MCF 10A (cell line): ENCODE results near the gene KRT72. TPM values are rescaled to one million over a fixed set of nuclear protein-coding genes. Genes with fewer than 3 reads are reported as not detected.

Experiments
- BruUV-seq: library from RNA; stranded (reverse); fragments of 400-500 nt; replicated peaks from 2 replicates; lab custom pipeline; 2021; lab: Mats Ljungman, UMichigan
- CTCF ChIA-PET: fragments of 300-600 bp; sonication (Branson Sonifier 250); formaldehyde crosslinking; extraction: SDS; loops from one replicate; lab custom pipeline; 2021; ENCODE audit warnings: antibody characterized with exemption, inconsistent platforms; lab: Yijun Ruan, JAX
- POLR2A ChIA-PET: fragments of 300-600, 350-650 bp; sonication (Branson Sonifier 250); formaldehyde crosslinking; extraction: SDS; loops from one replicate; lab custom pipeline; 2020; ENCODE audit warnings: antibody characterized with exemption, inconsistent platforms; lab: Yijun Ruan, JAX
- DNase-seq: peaks from one replicate; pipeline ENCODE4 v3.0.0-alpha.2; 2018; ENCODE audit not compliant: unreplicated experiment
- H3K27ac Mint-ChIP-seq: one replicate; pipeline ENCODE4 v1.8.0; 2022; ENCODE audit warnings: mild to moderate bottlenecking, low read depth, mixed read lengths; ENCODE audit not compliant: unreplicated experiment
- H3K27me3 Mint-ChIP-seq: one replicate; pipeline ENCODE4 v1.8.0; 2022; ENCODE audit warnings: mixed read lengths; ENCODE audit not compliant: insufficient read depth, unreplicated experiment
- H3K36me3 Mint-ChIP-seq: one replicate; pipeline ENCODE4 v1.8.0; 2022; ENCODE audit warnings: mild to moderate bottlenecking, moderate library complexity, mixed read lengths; ENCODE audit not compliant: insufficient read depth, unreplicated experiment
- H3K4me1 Mint-ChIP-seq: one replicate; pipeline ENCODE4 v1.8.0; 2022; ENCODE audit warnings: mixed read lengths; ENCODE audit not compliant: insufficient read depth, unreplicated experiment
- H3K4me3 Mint-ChIP-seq: one replicate; pipeline ENCODE4 v1.8.0; 2022; ENCODE audit warnings: mild to moderate bottlenecking, moderate library complexity, mixed read lengths; ENCODE audit not compliant: unreplicated experiment
- H3K9me3 Mint-ChIP-seq: one replicate; pipeline ENCODE4 v1.8.0; 2022; ENCODE audit warnings: mixed read lengths; ENCODE audit not compliant: unreplicated experiment
- intact Hi-C: fragments of 100-400 bp; cut with micrococcal nuclease; formaldehyde crosslinking; loops from 2 replicates; pipeline ENCODE4 v1.14.1; 2022
- total RNA-seq: library from RNA; stranded (reverse); gene quantifications from 2 replicates; pipeline ENCODE4 v1.2.3, GENCODE V29; 2022
- TF ChIP-seq, protein P1 (sequence below): fragments of 200-600 bp; IDR thresholded peaks from one replicate; pipeline ENCODE4 v1.8.0; 2022; ENCODE audit warnings: antibody characterized with exemption, mild to moderate bottlenecking; ENCODE audit not compliant: unreplicated experiment

KRT72 gene
- total RNA-seq, 1 experiment from 2014 or later = not detected

GRCh38 chr12:52542785-52543318 lies 58.4 kb downstream of the KRT72 start:
- no TSS peak for BruUV-seq
- Mint-ChIP-seq H3K36me3 (no peaks in the 10 kb centered on the region), H3K9me3 (no peaks in the 10 kb centered on the region), H3K4me3 (no peak overlapping the region), H3K27me3 (no peaks in the 10 kb centered on the region), H3K27ac (no peak overlapping the region), H3K4me1 (peaks cover 14% of the 10 kb centered on the region)
- no peak for DNase-seq
- CTCF ChIA-PET = interaction anchor here (0.6 kb wide), 1 partner anchor 76 kb away, joined by 3 read pairs; no protein-coding TSS in a partner anchor
- TF ChIP-seq, protein P1, sequence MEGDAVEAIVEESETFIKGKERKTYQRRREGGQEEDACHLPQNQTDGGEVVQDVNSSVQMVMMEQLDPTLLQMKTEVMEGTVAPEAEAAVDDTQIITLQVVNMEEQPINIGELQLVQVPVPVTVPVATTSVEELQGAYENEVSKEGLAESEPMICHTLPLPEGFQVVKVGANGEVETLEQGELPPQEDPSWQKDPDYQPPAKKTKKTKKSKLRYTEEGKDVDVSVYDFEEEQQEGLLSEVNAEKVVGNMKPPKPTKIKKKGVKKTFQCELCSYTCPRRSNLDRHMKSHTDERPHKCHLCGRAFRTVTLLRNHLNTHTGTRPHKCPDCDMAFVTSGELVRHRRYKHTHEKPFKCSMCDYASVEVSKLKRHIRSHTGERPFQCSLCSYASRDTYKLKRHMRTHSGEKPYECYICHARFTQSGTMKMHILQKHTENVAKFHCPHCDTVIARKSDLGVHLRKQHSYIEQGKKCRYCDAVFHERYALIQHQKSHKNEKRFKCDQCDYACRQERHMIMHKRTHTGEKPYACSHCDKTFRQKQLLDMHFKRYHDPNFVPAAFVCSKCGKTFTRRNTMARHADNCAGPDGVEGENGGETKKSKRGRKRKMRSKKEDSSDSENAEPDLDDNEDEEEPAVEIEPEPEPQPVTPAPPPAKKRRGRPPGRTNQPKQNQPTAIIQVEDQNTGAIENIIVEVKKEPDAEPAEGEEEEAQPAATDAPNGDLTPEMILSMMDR = no peak
- intact Hi-C loops = no loop called here
- POLR2A ChIA-PET = no interaction called here

GRCh38 chr12:52542157-52542556 lies 59.1 kb downstream of the KRT72 start:
- TF ChIP-seq, protein P1 = no peak
- POLR2A ChIA-PET = no interaction called here
- no peak for DNase-seq
- no TSS peak for BruUV-seq
- Mint-ChIP-seq H3K27me3 (no peaks in the 10 kb centered on the region), H3K36me3 (no peaks in the 10 kb centered on the region), H3K4me3 (no peak overlapping the region), H3K27ac (no peak overlapping the region), H3K4me1 (peaks cover 15% of the 10 kb centered on the region), H3K9me3 (no peaks in the 10 kb centered on the region)
- intact Hi-C loops = no loop called here
- CTCF ChIA-PET = no interaction called here

DNA sequence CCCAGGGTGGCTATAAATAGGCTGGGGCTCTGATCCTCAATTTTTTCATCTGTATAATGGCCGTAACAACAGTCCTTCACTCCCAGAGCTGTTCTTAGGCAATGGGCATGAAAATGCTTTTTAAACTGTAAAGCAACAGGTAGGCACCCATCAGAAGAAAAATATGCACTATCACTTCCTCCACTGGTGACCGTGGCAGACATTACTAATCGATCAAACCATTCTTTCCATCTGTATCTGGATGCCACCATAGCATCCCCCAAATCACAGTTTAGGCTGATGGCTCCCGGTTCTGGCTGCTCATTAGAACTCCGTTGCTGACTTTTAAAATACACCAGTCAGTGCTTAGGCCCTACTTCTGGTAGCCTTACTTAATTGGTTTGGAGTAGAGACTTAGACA lies 59.6 kb downstream of the KRT72 start:
- Mint-ChIP-seq H3K36me3 (no peaks in the 10 kb centered on the region), H3K27ac (no peak overlapping the region), H3K4me1 (peaks cover 19% of the 10 kb centered on the region), H3K27me3 (no peaks in the 10 kb centered on the region), H3K4me3 (no peak overlapping the region), H3K9me3 (no peaks in the 10 kb centered on the region)
- DNase-seq = no peak
- TF ChIP-seq, protein P1 = no peak
- ChIA-PET CTCF (interaction anchor here (0.6 kb wide), 2 partner anchors 16 to 495 kb away, joined by 3 read pairs; no protein-coding TSS in a partner anchor), POLR2A (no interaction called here)
- intact Hi-C loops = no loop called here
- no TSS peak for BruUV-seq

DNA sequence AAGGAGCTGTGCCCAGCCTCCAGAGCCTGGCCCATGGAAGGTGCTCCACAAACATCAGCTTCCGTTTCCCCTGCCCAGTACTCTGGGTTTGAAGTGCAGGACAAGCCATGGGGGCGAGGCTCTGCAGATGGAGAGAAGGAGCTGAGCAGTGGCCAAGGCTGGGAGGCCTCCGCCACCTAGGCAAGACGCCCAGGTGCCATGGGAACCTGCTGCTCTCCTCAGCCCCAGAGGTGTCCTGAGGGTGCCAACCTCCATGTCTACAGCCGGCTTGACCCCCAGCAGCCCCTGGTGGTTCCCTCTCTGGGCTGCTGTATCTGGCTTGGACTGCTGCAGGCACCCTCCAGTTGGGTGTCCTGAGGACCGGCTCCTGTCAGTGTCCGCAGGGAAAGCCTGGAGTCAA lies 60.7 kb downstream of the KRT72 start:
- H3K4me3 Mint-ChIP-seq = no peak overlapping the region
- BruUV-seq = no TSS peak
- H3K27ac Mint-ChIP-seq = no peak overlapping the region
- H3K27me3 Mint-ChIP-seq = no peaks in the 10 kb centered on the region
- H3K36me3 Mint-ChIP-seq = no peaks in the 10 kb centered on the region
- no peak for DNase-seq
- H3K9me3 Mint-ChIP-seq = no peaks in the 10 kb centered on the region
- TF ChIP-seq, protein P1 = no peak
- intact Hi-C loops = no loop called here
- ChIA-PET POLR2A (interaction anchor here (0.7 kb wide), 1 partner anchor 57 kb away, joined by 3 read pairs; no protein-coding TSS in a partner anchor), CTCF (no interaction called here)
- peaks cover 19% of the 10 kb centered on the region for H3K4me1 Mint-ChIP-seq
